IPS-18a (cell line): Measurements from ENCODE around the gene ATP8A1.

Experiments used
- H3K27ac ChIP-seq: one replicate; pipeline ENCODE4 v1.5.1; 2013; ENCODE audit warnings: low read length
- H3K27me3 ChIP-seq: one replicate; pipeline ENCODE4 v1.6.1; 2013; ENCODE audit warnings: mild to moderate bottlenecking, low read length; ENCODE audit not compliant: control insufficient read depth, insufficient read depth
- H3K36me3 ChIP-seq: one replicate; pipeline ENCODE4 v1.6.1; 2013; ENCODE audit warnings: low read depth, low read length; ENCODE audit not compliant: control insufficient read depth
- H3K4me1 ChIP-seq: one replicate; pipeline ENCODE4 v1.6.1; 2013; ENCODE audit warnings: low read depth, low read length; ENCODE audit not compliant: control insufficient read depth
- H3K4me3 ChIP-seq: one replicate; pipeline ENCODE4 v1.5.1; 2013; ENCODE audit warnings: low read length
- H3K9ac ChIP-seq: one replicate; pipeline ENCODE4 v1.6.1; 2013; ENCODE audit warnings: mild to moderate bottlenecking, low read length, moderate library complexity
- H3K9me3 ChIP-seq: one replicate; pipeline ENCODE4 v1.6.1; 2013; ENCODE audit warnings: low read depth, low read length; ENCODE audit not compliant: control insufficient read depth

The ATP8A1 gene

GRCh38 chr4:42415281-42415680 is 241.6 kb downstream of the ATP8A1 start:
- H3K9ac ChIP-seq, result no peak overlapping the region
- no peak overlapping the region for H3K27ac ChIP-seq
- peaks cover 23% of the 10 kb centered on the region for H3K4me1 ChIP-seq
- H3K27me3 ChIP-seq, result no peaks in the 10 kb centered on the region
- no peak overlapping the region for H3K4me3 ChIP-seq
- H3K36me3 ChIP-seq, result no peaks in the 10 kb centered on the region
- no peaks in the 10 kb centered on the region for H3K9me3 ChIP-seq

GRCh38 chr4:42412251-42412650 is 244.7 kb downstream of the ATP8A1 start:
- peaks cover 21% of the 10 kb centered on the region for H3K4me1 ChIP-seq
- no peak overlapping the region for H3K27ac ChIP-seq
- no peaks in the 10 kb centered on the region for H3K36me3 ChIP-seq
- H3K4me3 ChIP-seq, result no peak overlapping the region
- H3K27me3 ChIP-seq, result no peaks in the 10 kb centered on the region
- H3K9me3 ChIP-seq, result no peaks in the 10 kb centered on the region
- H3K9ac ChIP-seq, result no peak overlapping the region

DNA sequence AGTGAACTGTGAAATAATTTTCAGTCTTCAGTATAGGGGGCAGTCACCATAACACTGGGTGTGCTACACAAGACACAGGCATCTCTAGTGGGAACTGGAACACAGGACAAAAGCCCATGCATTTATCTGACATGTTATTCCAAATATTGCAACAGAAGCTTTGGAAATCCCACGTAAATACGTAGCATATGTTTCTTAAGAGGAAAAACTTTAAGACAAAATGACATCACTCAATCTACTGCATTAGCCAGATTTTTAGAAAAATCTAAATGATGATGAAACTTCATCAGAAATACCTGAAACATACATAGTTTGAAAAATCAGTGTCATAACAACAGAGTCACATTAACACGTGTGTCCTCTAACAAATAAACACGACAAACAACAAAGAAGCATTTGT is 245.1 kb downstream of the ATP8A1 start:
- no peak overlapping the region for H3K9ac ChIP-seq
- no peaks in the 10 kb centered on the region for H3K9me3 ChIP-seq
- H3K27me3 ChIP-seq, result no peaks in the 10 kb centered on the region
- H3K36me3 ChIP-seq, result no peaks in the 10 kb centered on the region
- H3K4me1 ChIP-seq, result peaks cover 16% of the 10 kb centered on the region
- no peak overlapping the region for H3K27ac ChIP-seq
- H3K4me3 ChIP-seq, result no peak overlapping the region

- Histone ChIP-seq H3K9ac (no peak overlapping the region), H3K4me3 (no peak overlapping the region), H3K9me3 (no peaks in the 10 kb centered on the region), H3K4me1 (peaks cover 6% of the 10 kb centered on the region), H3K27ac (no peak overlapping the region), H3K36me3 (no peaks in the 10 kb centered on the region), H3K27me3 (no peaks in the 10 kb centered on the region)
Measured at GRCh38 chr4:42410446-42410845, 246.5 kb downstream of the ATP8A1 start.

GRCh38 chr4:42404001-42404400 is 252.9 kb downstream of the ATP8A1 start:
- no peak overlapping the region for H3K27ac ChIP-seq
- H3K9me3 ChIP-seq, result no peaks in the 10 kb centered on the region
- peaks cover 10% of the 10 kb centered on the region for H3K4me1 ChIP-seq
- H3K9ac ChIP-seq, result no peak overlapping the region
- no peak overlapping the region for H3K4me3 ChIP-seq
- H3K36me3 ChIP-seq, result peaks cover 2% of the 10 kb centered on the region
- peaks cover 32% of the 10 kb centered on the region for H3K27me3 ChIP-seq

DNA sequence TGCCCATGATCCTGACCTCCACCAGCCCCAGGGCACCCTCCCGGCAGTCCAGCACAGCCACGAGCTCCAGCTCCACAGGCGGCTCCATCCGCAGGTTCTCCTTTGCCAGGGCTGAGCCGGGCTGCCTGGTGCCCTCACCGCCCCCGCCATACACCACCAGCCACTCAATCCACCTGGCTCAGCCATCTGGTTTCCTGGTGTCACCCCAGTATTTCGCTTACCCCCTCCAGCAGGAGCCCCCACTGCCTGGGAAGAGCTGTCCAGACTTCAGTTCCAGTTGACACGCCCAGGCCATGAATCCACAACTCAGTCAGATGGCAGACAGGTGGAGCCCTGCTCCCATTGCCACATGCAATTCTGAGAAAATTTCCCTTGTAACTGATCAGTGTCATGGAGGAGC is 255.7 kb downstream of the ATP8A1 start:
- peaks cover 60% of the 10 kb centered on the region for H3K27me3 ChIP-seq
- no peak overlapping the region for H3K27ac ChIP-seq
- no peak overlapping the region for H3K4me3 ChIP-seq
- H3K36me3 ChIP-seq, result peaks cover 2% of the 10 kb centered on the region
- H3K9ac ChIP-seq, result no peak overlapping the region
- no peaks in the 10 kb centered on the region for H3K9me3 ChIP-seq
- peaks cover 15% of the 10 kb centered on the region for H3K4me1 ChIP-seq

DNA sequence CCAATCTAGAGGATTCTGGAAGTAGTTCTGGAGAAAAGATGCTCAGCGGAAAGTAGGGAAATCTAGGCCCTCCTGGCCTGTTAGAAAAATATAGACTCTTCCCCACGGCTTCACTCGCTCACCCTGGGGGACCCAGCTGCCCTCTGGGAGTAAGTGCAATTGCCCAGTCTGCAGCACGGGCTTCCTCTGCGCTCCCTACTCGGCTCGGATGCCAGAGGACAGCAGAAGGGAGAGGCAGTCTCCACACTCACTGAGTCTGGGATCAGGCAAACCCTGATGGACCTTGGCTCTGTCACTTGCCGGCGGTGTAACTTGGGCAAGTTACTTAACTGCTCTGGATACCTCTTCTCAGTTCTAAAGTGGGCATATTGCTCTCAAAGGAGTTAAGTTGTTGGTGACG is 257.5 kb downstream of the ATP8A1 start:
- peaks cover 2% of the 10 kb centered on the region for H3K36me3 ChIP-seq
- H3K4me1 ChIP-seq, result peaks cover 19% of the 10 kb centered on the region
- no peak overlapping the region for H3K9ac ChIP-seq
- peaks cover 78% of the 10 kb centered on the region for H3K27me3 ChIP-seq
- H3K4me3 ChIP-seq, result peak overlapping the region; percentile 59
- no peaks in the 10 kb centered on the region for H3K9me3 ChIP-seq
- H3K27ac ChIP-seq, result no peak overlapping the region

DNA sequence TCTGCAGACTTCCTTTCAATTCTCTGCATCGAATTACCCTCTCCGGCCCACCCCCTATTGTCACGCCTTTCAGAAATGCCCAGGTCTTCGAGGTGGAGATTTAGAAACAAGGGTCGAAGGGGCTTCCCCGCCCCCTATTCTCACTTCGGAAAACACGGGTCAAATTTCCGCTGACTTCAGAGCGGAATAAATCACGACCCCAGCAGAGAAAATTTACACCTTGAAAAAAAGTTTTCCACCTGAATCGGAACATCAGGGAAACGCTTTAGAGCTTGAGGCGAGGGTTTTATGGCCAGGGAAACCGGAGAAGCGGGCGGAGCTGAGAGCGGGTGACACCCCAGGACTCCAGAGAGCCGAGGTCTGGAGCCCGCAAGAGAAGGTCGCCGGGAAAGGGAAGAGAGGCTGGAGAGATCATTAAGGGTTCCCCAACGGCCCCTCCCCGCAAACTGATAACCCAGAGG is 258.0 kb downstream of the ATP8A1 start:
- Histone ChIP-seq H3K27me3 (peaks cover 78% of the 10 kb centered on the region), H3K9me3 (no peaks in the 10 kb centered on the region), H3K36me3 (peaks cover 2% of the 10 kb centered on the region), H3K27ac (no peak overlapping the region), H3K4me3 (peak overlapping the region; percentile 59), H3K4me1 (peaks cover 19% of the 10 kb centered on the region), H3K9ac (no peak overlapping the region)

GRCh38 chr4:42398171-42398870 is 258.6 kb downstream of the ATP8A1 start:
- H3K27me3 ChIP-seq, result peaks cover 78% of the 10 kb centered on the region
- no peak overlapping the region for H3K9ac ChIP-seq
- peaks cover 2% of the 10 kb centered on the region for H3K36me3 ChIP-seq
- H3K9me3 ChIP-seq, result no peaks in the 10 kb centered on the region
- H3K4me1 ChIP-seq, result peaks cover 19% of the 10 kb centered on the region
- H3K27ac ChIP-seq, result no peak overlapping the region
- peak overlapping the region; percentile 59 for H3K4me3 ChIP-seq

GRCh38 chr4:42397635-42398170 is 259.2 kb downstream of the ATP8A1 start:
- Histone ChIP-seq H3K9ac (no peak overlapping the region), H3K27ac (no peak overlapping the region), H3K4me3 (peak overlapping the region; percentile 59), H3K36me3 (peaks cover 2% of the 10 kb centered on the region), H3K27me3 (peaks cover 78% of the 10 kb centered on the region), H3K9me3 (no peaks in the 10 kb centered on the region), H3K4me1 (peaks cover 19% of the 10 kb centered on the region)

- Histone ChIP-seq H3K9ac (peak within 1 kb of the TSS; percentile 16), H3K27me3 (peaks cover 76% of the 10 kb centered on the region)
Measured at GRCh38 chr4:42396752-42397634, 259.9 kb downstream of the ATP8A1 start, which contains the start of gene SHISA3. SHISA3 (plus strand) TSS chr4:42397488; CDS start chr4:42398057, 569 bp downstream.

More at GRCh38 chr4:42396752-42397634, 259.9 kb downstream of the ATP8A1 start, which contains the start of gene SHISA3:
- Histone ChIP-seq H3K27ac (no peak within 1 kb of the TSS), H3K9me3 (no peaks in the 10 kb centered on the region), H3K4me1 (peaks cover 20% of the 10 kb centered on the region), H3K4me3 (peak within 1 kb of the TSS; percentile 59), H3K36me3 (peaks cover 2% of the 10 kb centered on the region)
